Astrocyte (in vitro differentiated cells and primary cell): ENCODE measurements around the gene STAT3.

Experiments used
- EZH2 ChIP-seq: IDR thresholded peaks from 2 replicates; pipeline ENCODE4 v1.6.1; 2012; ENCODE audit warnings: mild to moderate bottlenecking, low read length, inconsistent platforms; ENCODE audit not compliant: insufficient read depth
- TF ChIP-seq, protein P1 (sequence below): IDR thresholded peaks from 2 replicates; pipeline ENCODE4 v1.5.1; 2011; ENCODE audit warnings: low read depth, mild to moderate bottlenecking, inconsistent platforms, low read length, moderate library complexity; ENCODE audit not compliant: insufficient read depth

DNA sequence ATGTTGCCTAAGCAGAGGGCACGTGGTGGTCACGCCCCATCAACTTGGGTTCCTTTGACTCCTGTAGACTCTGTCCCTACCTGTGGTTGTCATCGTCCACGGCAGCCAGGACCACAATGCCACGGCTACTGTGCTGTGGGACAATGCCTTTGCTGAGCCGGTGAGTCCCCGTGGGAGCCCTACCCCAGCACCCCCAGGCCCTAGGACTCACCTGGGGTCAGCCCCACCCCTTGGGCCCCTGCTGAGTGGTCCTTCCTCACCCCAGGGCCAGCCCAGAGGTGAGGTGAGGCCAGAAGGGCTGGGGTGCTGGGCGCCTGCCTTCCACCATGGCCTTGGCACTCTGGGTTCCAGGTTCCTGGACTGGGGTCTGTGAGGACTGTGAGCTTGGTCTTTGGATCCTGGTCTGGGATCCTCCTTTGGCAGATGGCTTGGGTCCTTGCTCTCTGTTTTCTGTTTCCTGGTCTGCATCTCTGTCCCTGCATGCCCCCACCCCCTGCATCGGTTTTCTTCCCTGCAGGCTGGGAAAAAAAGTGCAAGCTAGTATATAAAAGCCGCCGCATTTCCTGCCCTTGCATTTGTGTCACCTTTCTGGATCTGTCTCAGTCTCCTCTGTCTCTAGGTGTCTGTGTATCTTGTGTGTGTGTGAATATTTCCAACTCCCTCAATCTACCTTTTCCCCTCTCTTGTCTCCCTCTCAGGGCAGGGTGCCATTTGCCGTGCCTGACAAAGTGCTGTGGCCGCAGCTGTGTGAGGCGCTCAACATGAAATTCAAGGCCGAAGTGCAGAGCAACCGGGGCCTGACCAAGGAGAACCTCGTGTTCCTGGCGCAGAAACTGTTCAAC lies 82.5 kb downstream of the STAT3 start:
- TF ChIP-seq, protein P1, sequence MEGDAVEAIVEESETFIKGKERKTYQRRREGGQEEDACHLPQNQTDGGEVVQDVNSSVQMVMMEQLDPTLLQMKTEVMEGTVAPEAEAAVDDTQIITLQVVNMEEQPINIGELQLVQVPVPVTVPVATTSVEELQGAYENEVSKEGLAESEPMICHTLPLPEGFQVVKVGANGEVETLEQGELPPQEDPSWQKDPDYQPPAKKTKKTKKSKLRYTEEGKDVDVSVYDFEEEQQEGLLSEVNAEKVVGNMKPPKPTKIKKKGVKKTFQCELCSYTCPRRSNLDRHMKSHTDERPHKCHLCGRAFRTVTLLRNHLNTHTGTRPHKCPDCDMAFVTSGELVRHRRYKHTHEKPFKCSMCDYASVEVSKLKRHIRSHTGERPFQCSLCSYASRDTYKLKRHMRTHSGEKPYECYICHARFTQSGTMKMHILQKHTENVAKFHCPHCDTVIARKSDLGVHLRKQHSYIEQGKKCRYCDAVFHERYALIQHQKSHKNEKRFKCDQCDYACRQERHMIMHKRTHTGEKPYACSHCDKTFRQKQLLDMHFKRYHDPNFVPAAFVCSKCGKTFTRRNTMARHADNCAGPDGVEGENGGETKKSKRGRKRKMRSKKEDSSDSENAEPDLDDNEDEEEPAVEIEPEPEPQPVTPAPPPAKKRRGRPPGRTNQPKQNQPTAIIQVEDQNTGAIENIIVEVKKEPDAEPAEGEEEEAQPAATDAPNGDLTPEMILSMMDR, result no peak
- TF ChIP-seq EZH2, result no peak
